ENCODE measurements around the gene CHN2. TPM values are rescaled to one million over a fixed set of nuclear protein-coding genes. Genes with fewer than 3 reads are reported as not detected.

The CHN2 gene
- total and polyA plus RNA-seq, 2 donors (not counting 1 experiment from before 2014, with no cell fraction given), result 0.86 to 1.4 TPM

DNA sequence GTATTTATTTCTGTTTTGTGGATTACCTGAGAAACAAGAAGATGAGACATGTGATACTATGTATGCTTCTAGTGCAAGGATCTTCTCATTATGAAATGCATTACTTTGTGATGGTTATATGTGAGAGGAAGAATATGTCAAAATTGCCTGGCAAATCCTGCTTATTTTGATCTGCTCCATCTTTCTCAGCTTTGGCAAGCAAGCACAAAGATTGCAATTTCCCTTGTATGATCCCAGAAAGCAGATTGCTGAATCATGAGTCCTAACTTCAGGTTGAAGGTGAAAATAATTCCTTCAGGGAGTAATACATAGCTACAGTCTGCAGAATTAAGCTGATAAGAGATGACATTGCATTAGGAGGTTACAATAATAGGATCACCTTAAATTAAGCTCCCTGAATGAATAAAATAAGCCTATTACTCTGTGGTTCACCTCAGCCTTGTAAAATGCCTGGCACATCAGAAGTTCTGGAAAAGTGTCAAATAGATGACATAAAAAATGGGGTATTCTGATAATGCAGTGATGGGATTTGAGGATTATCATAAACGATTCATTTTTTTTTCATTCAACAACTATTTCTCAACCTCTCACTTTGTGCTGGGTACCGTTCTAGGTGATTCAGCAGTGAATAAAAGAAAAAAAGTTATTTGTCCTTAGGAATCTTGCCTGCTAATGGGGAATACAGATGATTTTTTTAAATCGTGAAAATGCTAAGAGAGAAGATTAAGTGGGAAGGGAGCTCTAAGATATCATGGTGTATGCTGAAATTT is 120.7 kb downstream of the CHN2 start:
- Mint-ChIP-seq H3K4me1 (peaks cover 13% of the 10 kb centered on the region), H3K9me3 (ENCODE audit: insufficient read depth) (peaks cover 3% of the 10 kb centered on the region), H3K27me3 (peaks cover 8% of the 10 kb centered on the region), H3K4me3 (no peak overlapping the region), H3K27ac (no peak overlapping the region)
- DNase-seq, result no peak
- ATAC-seq (ENCODE audit: low read depth), result no peak
- POLR2A ChIA-PET, result no interaction called here
- no peak overlapping the region for H2AFZ ChIP-seq (ENCODE audit: insufficient read depth, low read depth, low read length, poor library complexity, severe bottlenecking)
- H3K9ac ChIP-seq (ENCODE audit: low read length), result no peak overlapping the region
- H3K27ac ChIP-seq (ENCODE audit: low read length in 2 of 2), result no peak overlapping the region
- peaks cover 0 to 3% (median 0%) of the 10 kb centered on the region in 3 donors for H3K9me3 ChIP-seq (ENCODE audit: control extremely low read depth in 1 of 3, control insufficient read depth in 2 of 3, insufficient read depth in 1 of 3, low read length in 2 of 3)
- CTCF ChIA-PET, result no interaction called here
- 100% methylated on average over 1 of the region's 3 CpGs for WGBS (ENCODE audit: insufficient coverage)
- H3K27me3 ChIP-seq (replicated peaks in 1 of 4; ENCODE audit: control extremely low read depth in 1 of 4, control insufficient read depth in 3 of 4, insufficient read depth in 4 of 4, low read length in 3 of 4), result no peaks in the 10 kb centered on the region
- H3K4me3 ChIP-seq (ENCODE audit: control extremely low read depth in 1 of 5, extremely low read depth in 1 of 5, insufficient read depth in 1 of 5, low read depth in 2 of 5, low read length in 4 of 5), result no peak overlapping the region
- intact Hi-C loops (cut with micrococcal nuclease), result no loop called here
- H4K20me1 ChIP-seq (ENCODE audit: control insufficient read depth, insufficient read depth, low read length, poor library complexity, severe bottlenecking), result no peaks in the 10 kb centered on the region
- TF ChIP-seq, protein P1, sequence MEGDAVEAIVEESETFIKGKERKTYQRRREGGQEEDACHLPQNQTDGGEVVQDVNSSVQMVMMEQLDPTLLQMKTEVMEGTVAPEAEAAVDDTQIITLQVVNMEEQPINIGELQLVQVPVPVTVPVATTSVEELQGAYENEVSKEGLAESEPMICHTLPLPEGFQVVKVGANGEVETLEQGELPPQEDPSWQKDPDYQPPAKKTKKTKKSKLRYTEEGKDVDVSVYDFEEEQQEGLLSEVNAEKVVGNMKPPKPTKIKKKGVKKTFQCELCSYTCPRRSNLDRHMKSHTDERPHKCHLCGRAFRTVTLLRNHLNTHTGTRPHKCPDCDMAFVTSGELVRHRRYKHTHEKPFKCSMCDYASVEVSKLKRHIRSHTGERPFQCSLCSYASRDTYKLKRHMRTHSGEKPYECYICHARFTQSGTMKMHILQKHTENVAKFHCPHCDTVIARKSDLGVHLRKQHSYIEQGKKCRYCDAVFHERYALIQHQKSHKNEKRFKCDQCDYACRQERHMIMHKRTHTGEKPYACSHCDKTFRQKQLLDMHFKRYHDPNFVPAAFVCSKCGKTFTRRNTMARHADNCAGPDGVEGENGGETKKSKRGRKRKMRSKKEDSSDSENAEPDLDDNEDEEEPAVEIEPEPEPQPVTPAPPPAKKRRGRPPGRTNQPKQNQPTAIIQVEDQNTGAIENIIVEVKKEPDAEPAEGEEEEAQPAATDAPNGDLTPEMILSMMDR (IDR thresholded peaks at IDR 0.05), result no peak
- TF ChIP-seq EZH2 (IDR thresholded peaks at IDR 0.05; ENCODE audit: borderline replicate concordance, insufficient read depth, low read depth, low read length, poor library complexity, severe bottlenecking), result no peak
- H3K4me2 ChIP-seq (replicated peaks; ENCODE audit: low read depth, low read length, poor library complexity, severe bottlenecking), result no peak overlapping the region
- H3K79me2 ChIP-seq (ENCODE audit: control insufficient read depth, insufficient read depth, low read length), result no peaks in the 10 kb centered on the region
- peaks cover 5 to 12% of the 10 kb centered on the region in 2 donors for H3K4me1 ChIP-seq (ENCODE audit: control insufficient read depth in 2 of 2, insufficient read depth in 2 of 2, low read length in 2 of 2)
- H3K36me3 ChIP-seq (replicated peaks in 1 of 2; ENCODE audit: control extremely low read depth in 1 of 2, control insufficient read depth in 1 of 2, extremely low read depth in 1 of 2, insufficient read depth in 2 of 2, low read length in 1 of 2), result no peaks in the 10 kb centered on the region

DNA sequence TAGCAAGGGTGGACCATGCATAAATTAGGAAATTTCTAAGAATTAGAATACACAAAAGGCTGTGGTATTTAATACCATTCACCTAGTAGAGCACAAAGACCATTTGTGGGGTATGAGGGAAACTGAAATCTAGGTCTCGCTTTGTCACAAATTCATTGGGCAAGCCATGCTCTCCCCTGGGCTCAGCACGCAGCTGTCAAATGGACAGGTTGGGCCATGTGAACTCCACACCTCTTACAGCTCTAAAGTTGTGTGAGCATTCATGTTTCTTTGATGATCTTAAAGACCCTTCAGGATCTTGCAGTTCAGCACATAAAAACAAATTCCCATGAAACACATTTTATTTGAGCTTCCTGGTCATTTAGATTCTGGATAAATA is 121.3 kb downstream of the CHN2 start:
- no peaks in the 10 kb centered on the region for H3K27me3 ChIP-seq (replicated peaks in 1 of 4; ENCODE audit: control extremely low read depth in 1 of 4, control insufficient read depth in 3 of 4, insufficient read depth in 4 of 4, low read length in 3 of 4)
- WGBS (ENCODE audit: insufficient coverage), result 100% methylated on average over 1 of the region's 2 CpGs
- H3K27ac Mint-ChIP-seq, result no peak overlapping the region
- H3K9ac ChIP-seq (ENCODE audit: low read length), result no peak overlapping the region
- H3K4me1 ChIP-seq (ENCODE audit: control insufficient read depth in 2 of 2, insufficient read depth in 2 of 2, low read length in 2 of 2), result peaks cover 10 to 16% of the 10 kb centered on the region in 2 donors
- H3K4me1 Mint-ChIP-seq, result peaks cover 18% of the 10 kb centered on the region
- peaks cover 8% of the 10 kb centered on the region for H3K27me3 Mint-ChIP-seq
- ATAC-seq (ENCODE audit: low read depth) (no peak), DNase-seq (no peak)
- H3K4me3 ChIP-seq (ENCODE audit: control extremely low read depth in 1 of 5, extremely low read depth in 1 of 5, insufficient read depth in 1 of 5, low read depth in 2 of 5, low read length in 4 of 5), result no peak overlapping the region
- peaks cover 2% of the 10 kb centered on the region for H3K9me3 Mint-ChIP-seq (ENCODE audit: insufficient read depth)
- H3K4me3 Mint-ChIP-seq, result no peak overlapping the region
- H3K9me3 ChIP-seq (ENCODE audit: control extremely low read depth in 1 of 3, control insufficient read depth in 2 of 3, insufficient read depth in 1 of 3, low read length in 2 of 3), result no peaks in the 10 kb centered on the region
- ChIA-PET POLR2A (no interaction called here), CTCF (no interaction called here)
- no peak for TF ChIP-seq EZH2 (IDR thresholded peaks at IDR 0.05; ENCODE audit: borderline replicate concordance, insufficient read depth, low read depth, low read length, poor library complexity, severe bottlenecking)
- TF ChIP-seq, protein P1 (IDR thresholded peaks at IDR 0.05), result no peak
- H3K27ac ChIP-seq (ENCODE audit: low read length in 2 of 2), result no peak overlapping the region
- no peaks in the 10 kb centered on the region for H3K79me2 ChIP-seq (ENCODE audit: control insufficient read depth, insufficient read depth, low read length)
- intact Hi-C loops (cut with micrococcal nuclease), result no loop called here
- no peaks in the 10 kb centered on the region for H4K20me1 ChIP-seq (ENCODE audit: control insufficient read depth, insufficient read depth, low read length, poor library complexity, severe bottlenecking)
- H3K4me2 ChIP-seq (replicated peaks; ENCODE audit: low read depth, low read length, poor library complexity, severe bottlenecking), result no peak overlapping the region
- no peaks in the 10 kb centered on the region for H3K36me3 ChIP-seq (replicated peaks in 1 of 2; ENCODE audit: control extremely low read depth in 1 of 2, control insufficient read depth in 1 of 2, extremely low read depth in 1 of 2, insufficient read depth in 2 of 2, low read length in 1 of 2)
- no peak overlapping the region for H2AFZ ChIP-seq (ENCODE audit: insufficient read depth, low read depth, low read length, poor library complexity, severe bottlenecking)

Measured in B cell (primary cell).